HepG2 (cell line): ENCODE measurements around the gene NPBWR2. TPM values are rescaled to one million over a fixed set of nuclear protein-coding genes. Genes with fewer than 3 reads are reported as not detected.

Experiments used
- FOXP1 ChIP-seq, 2 experiments: fragments of 450-650 bp in 1 of 2; IDR thresholded peaks; 2 replicates each; pipeline ENCODE4 v1.6.1; 2017 to 2018; ENCODE audit warnings: antibody characterized with exemption in 1 of 2
- GATAD1 ChIP-seq: IDR thresholded peaks from 2 replicates; pipeline ENCODE4 v1.6.1; 2016; ENCODE audit warnings: missing genetic modification reagents, missing compliant biosample characterization
- HOXD1 ChIP-seq: sonication (generic); formaldehyde crosslinking; IDR thresholded peaks from 2 replicates; pipeline ENCODE4 v1.5.0; 2020; ENCODE audit warnings: missing genetic modification reagents
- KAT2B ChIP-seq: fragments of 150-350 bp; IDR thresholded peaks from 2 replicates; pipeline ENCODE4 v1.6.1; 2014; ENCODE audit warnings: low read depth, low read length, borderline replicate concordance
- MAFG ChIP-seq: sonication (generic); formaldehyde crosslinking; IDR thresholded peaks from 2 replicates; pipeline ENCODE4 v1.5.1; 2020; ENCODE audit warnings: mild to moderate bottlenecking, missing genetic modification reagents
- MTF1 ChIP-seq: sonication (generic); formaldehyde crosslinking; IDR thresholded peaks from 2 replicates; pipeline ENCODE4 v1.5.0; 2020; ENCODE audit warnings: missing genetic modification reagents
- PBX3 ChIP-seq: sonication (generic); formaldehyde crosslinking; IDR thresholded peaks from 2 replicates; pipeline ENCODE4 v1.8.1; 2023; ENCODE audit warnings: missing genetic modification reagents, inconsistent platforms, borderline replicate concordance
- PHF20 ChIP-seq: sonication (generic); formaldehyde crosslinking; IDR thresholded peaks from 2 replicates; pipeline ENCODE4 v1.5.0; 2020; ENCODE audit warnings: mild to moderate bottlenecking, missing genetic modification reagents
- REST ChIP-seq, 2 experiments: IDR thresholded peaks; 2 replicates each; pipeline ENCODE4 v1.6.1; 2011 to 2012; ENCODE audit warnings: low read length in 2 of 2, borderline replicate concordance in 1 of 2, low read depth in 1 of 2, mild to moderate bottlenecking in 1 of 2, moderate library complexity in 1 of 2
- SNAPC5 ChIP-seq: sonication (generic); formaldehyde crosslinking; IDR thresholded peaks from 2 replicates; pipeline ENCODE4 v1.8.1; 2023; ENCODE audit warnings: mild to moderate bottlenecking, missing genetic modification reagents, borderline replicate concordance
- YEATS2 ChIP-seq: sonication (generic); formaldehyde crosslinking; IDR thresholded peaks from 2 replicates; pipeline ENCODE4 v1.4.0; 2020; ENCODE audit warnings: missing genetic modification reagents, borderline replicate concordance
- ZFP90 ChIP-seq: sonication (generic); formaldehyde crosslinking; IDR thresholded peaks from 2 replicates; pipeline ENCODE4 v1.8.0; 2022; ENCODE audit warnings: missing genetic modification reagents, mild to moderate bottlenecking, inconsistent platforms, borderline replicate concordance
- ZNF12 ChIP-seq: sonication (generic); formaldehyde crosslinking; IDR thresholded peaks from 2 replicates; pipeline ENCODE4 v1.5.0; 2020; ENCODE audit warnings: missing genetic modification reagents
- ZNF276 ChIP-seq: sonication (generic); formaldehyde crosslinking; IDR thresholded peaks from 2 replicates; pipeline ENCODE4 v1.4.0; 2020; ENCODE audit warnings: mild to moderate bottlenecking, low read depth, missing genetic modification reagents
- ZNF367 ChIP-seq: sonication (generic); formaldehyde crosslinking; IDR thresholded peaks from 2 replicates; pipeline ENCODE4 v1.4.0; 2020; ENCODE audit warnings: missing genetic modification reagents, borderline replicate concordance
- ZNF572 ChIP-seq: sonication (generic); formaldehyde crosslinking; IDR thresholded peaks from 2 replicates; pipeline ENCODE4 v1.5.1; 2020; ENCODE audit warnings: mild to moderate bottlenecking, missing genetic modification reagents
- polyA plus RNA-seq, 8 experiments: library from polyadenylated mRNA; depleted of rRNA in 3 of 8; stranded (reverse) in 7 of 8; unstranded in 1 of 8; fragments of >200 nt; fragmentation: Illumina TruSeq in 4 of 8; extraction: Trizol in 4 of 8; gene quantifications; 2 replicates each; pipeline versions ENCODE4 v1.2.1 to v1.2.3, GENCODE V29; 2011 to 2016; ENCODE audit warnings: low read depth in 4 of 8, missing spikeins in 1 of 8, mixed read lengths in 1 of 8; ENCODE audit not compliant: insufficient read depth in 1 of 8
- total RNA-seq, 5 experiments: library from RNA; depleted of rRNA; stranded (reverse); fragments of >200 nt; fragmentation: Illumina TruSeq; extraction: Trizol; gene quantifications; 2 replicates each; pipeline ENCODE4 v1.2.3, GENCODE V29; 2016; ENCODE audit warnings: low read depth in 1 of 5
- TF ChIP-seq, protein P1 (sequence below): IDR thresholded peaks from 2 replicates; pipeline ENCODE4 v1.6.1; 2018; ENCODE audit warnings: missing genetic modification reagents
- TF ChIP-seq, protein P2 (sequence below): sonication (generic); formaldehyde crosslinking; conservative IDR thresholded peaks from 2 replicates; pipeline ENCODE4 v1.4.0; 2020; ENCODE audit warnings: missing genetic modification reagents

Gene NPBWR2
- total and polyA plus RNA-seq, 2 of the 13 experiments (the other 11 are each of a cell fraction or from before 2014, with no cell fraction given) = not detected

GRCh38 chr20:64055893-64056638 is 51.3 kb downstream of the NPBWR2 start (continued):
- TF ChIP-seq MTF1 (CRISPR knock-in tag) (peak; percentile 62; the same call in 1 of the 2 replicates), ZNF572 (CRISPR knock-in tag) (no peak), PHF20 (no peak), HOXD1 (CRISPR knock-in tag) (peak; percentile 7; the same call in 1 of the 2 replicates), ZNF276 (CRISPR knock-in tag) (peak; percentile 14; the same call in 1 of the 2 replicates), MAFG (no peak), ZNF367 (CRISPR knock-in tag) (no peak; the same call in 1 of the 2 replicates), ZNF12 (CRISPR knock-in tag) (0 out of 2 replicates have a peak, but pooled peaks have one; percentile 13), YEATS2 (CRISPR knock-in tag) (no peak; the same call in 1 of the 2 replicates), FOXP1 (IDR thresholded peaks at IDR 0.05) (no peak), FOXP1 (CRISPR knock-in tag; IDR thresholded peaks at IDR 0.05) (no peak), SNAPC5 (CRISPR knock-in tag) (peak; percentile 47; the same call in 1 of the 2 replicates), GATAD1 (peak; percentile 58), ZFP90 (no peak), REST (IDR thresholded peaks at IDR 0.05; ENCODE audit: borderline replicate concordance in 1 of 2, low read depth in 1 of 2, low read length in 2 of 2) (no peak), KAT2B (no peak), PBX3 (no peak)
- TF ChIP-seq, protein P1, sequence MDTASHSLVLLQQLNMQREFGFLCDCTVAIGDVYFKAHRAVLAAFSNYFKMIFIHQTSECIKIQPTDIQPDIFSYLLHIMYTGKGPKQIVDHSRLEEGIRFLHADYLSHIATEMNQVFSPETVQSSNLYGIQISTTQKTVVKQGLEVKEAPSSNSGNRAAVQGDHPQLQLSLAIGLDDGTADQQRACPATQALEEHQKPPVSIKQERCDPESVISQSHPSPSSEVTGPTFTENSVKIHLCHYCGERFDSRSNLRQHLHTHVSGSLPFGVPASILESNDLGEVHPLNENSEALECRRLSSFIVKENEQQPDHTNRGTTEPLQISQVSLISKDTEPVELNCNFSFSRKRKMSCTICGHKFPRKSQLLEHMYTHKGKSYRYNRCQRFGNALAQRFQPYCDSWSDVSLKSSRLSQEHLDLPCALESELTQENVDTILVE (CRISPR knock-in tag) = peak; percentile 82; the same call in 1 of the 2 replicates
- TF ChIP-seq, protein P2, sequence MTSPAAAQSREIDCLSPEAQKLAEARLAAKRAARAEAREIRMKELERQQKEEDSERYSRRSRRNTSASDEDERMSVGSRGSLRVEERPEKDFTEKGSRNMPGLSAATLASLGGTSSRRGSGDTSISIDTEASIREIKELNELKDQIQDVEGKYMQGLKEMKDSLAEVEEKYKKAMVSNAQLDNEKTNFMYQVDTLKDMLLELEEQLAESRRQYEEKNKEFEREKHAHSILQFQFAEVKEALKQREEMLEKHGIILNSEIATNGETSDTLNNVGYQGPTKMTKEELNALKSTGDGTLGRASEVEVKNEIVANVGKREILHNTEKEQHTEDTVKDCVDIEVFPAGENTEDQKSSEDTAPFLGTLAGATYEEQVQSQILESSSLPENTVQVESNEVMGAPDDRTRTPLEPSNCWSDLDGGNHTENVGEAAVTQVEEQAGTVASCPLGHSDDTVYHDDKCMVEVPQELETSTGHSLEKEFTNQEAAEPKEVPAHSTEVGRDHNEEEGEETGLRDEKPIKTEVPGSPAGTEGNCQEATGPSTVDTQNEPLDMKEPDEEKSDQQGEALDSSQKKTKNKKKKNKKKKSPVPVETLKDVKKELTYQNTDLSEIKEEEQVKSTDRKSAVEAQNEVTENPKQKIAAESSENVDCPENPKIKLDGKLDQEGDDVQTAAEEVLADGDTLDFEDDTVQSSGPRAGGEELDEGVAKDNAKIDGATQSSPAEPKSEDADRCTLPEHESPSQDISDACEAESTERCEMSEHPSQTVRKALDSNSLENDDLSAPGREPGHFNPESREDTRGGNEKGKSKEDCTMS (CRISPR knock-in tag) = no peak; the same call in 1 of the 2 replicates
